Thyroid gland (tissue), 4 donors: ENCODE measurements around the gene HEXIM2.

Experiments
- POLR2A ChIP-seq, 2 donors: fragments of 450-650 bp; IDR thresholded peaks; one replicate each; pipeline ENCODE4 v1.6.1; 2017; ENCODE audit warnings: antibody characterized with exemption in 2 of 2, mild to moderate bottlenecking in 2 of 2, moderate library complexity in 1 of 2
- TF ChIP-seq, protein P1 (sequence below), 6 experiments: fragments of 200-600 bp in 3 of 6; fragments of 450-650 bp in 3 of 6; sonication (generic) in 3 of 6; IDR thresholded peaks; one replicate each; pipeline ENCODE4 v1.5.1; 2016 to 2019; ENCODE audit warnings: antibody characterized with exemption in 6 of 6, mild to moderate bottlenecking in 2 of 6, inconsistent platforms in 1 of 6, moderate library complexity in 1 of 6

GRCh38 chr17:45117848-45118646 lies 43.6 kb upstream of the HEXIM2 start:
- no peak for TF ChIP-seq POLR2A (IDR thresholded peaks at IDR 0.05)
- TF ChIP-seq, protein P1, sequence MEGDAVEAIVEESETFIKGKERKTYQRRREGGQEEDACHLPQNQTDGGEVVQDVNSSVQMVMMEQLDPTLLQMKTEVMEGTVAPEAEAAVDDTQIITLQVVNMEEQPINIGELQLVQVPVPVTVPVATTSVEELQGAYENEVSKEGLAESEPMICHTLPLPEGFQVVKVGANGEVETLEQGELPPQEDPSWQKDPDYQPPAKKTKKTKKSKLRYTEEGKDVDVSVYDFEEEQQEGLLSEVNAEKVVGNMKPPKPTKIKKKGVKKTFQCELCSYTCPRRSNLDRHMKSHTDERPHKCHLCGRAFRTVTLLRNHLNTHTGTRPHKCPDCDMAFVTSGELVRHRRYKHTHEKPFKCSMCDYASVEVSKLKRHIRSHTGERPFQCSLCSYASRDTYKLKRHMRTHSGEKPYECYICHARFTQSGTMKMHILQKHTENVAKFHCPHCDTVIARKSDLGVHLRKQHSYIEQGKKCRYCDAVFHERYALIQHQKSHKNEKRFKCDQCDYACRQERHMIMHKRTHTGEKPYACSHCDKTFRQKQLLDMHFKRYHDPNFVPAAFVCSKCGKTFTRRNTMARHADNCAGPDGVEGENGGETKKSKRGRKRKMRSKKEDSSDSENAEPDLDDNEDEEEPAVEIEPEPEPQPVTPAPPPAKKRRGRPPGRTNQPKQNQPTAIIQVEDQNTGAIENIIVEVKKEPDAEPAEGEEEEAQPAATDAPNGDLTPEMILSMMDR (IDR thresholded peaks at IDR 0.05) = no peak
